Bronchial epithelial cell (primary cell): ENCODE measurements around the gene PFKM. TPM values are rescaled to one million over a fixed set of nuclear protein-coding genes. Genes with fewer than 3 reads are reported as not detected.

Experiments
- DNase-seq: peaks from one replicate; pipeline ENCODE4 v3.0.0-alpha.2; 2010; ENCODE audit warnings: low read depth
- FAIRE-seq: peaks from 2 replicates; lab custom pipeline; 2011; peaks lifted over from hg19 to GRCh38; lab: Jason Lieb, UNC
- H3K27me3 ChIP-seq: 2 replicates; pipeline ENCODE4 v1.5.1; 2011; ENCODE audit warnings: low read length; ENCODE audit not compliant: control insufficient read depth, insufficient read depth
- H3K36me3 ChIP-seq: 2 replicates; pipeline ENCODE4 v1.5.1; 2011; ENCODE audit warnings: low read length; ENCODE audit not compliant: control insufficient read depth, insufficient read depth
- H3K4me3 ChIP-seq: 2 replicates; pipeline ENCODE4 v1.5.1; 2011; ENCODE audit warnings: mild to moderate bottlenecking, low read depth, low read length, control low read depth
- CTCF ChIP-seq: IDR thresholded peaks from 2 replicates; pipeline ENCODE4 v1.5.1; 2011; ENCODE audit warnings: mild to moderate bottlenecking, moderate library complexity, low read length, control low read depth, inconsistent platforms; ENCODE audit not compliant: insufficient read depth, severe bottlenecking
- total RNA-seq: library from RNA; depleted of rRNA; stranded (reverse); fragments of >200 nt; gene quantifications from 2 replicates; pipeline ENCODE4 v1.2.1, GENCODE V29; 2014

The PFKM gene
- 23.7 and 45.8 TPM in 2 replicates for total RNA-seq

GRCh38 chr12:48119078-48119833, at the start of gene PFKM:
PFKM (plus strand) TSS chr12:48119364; CDS start chr12:48122775, 3,411 bp downstream.
- Histone ChIP-seq H3K36me3 (no peaks in the 10 kb centered on the region), H3K27me3 (no peaks in the 10 kb centered on the region), H3K4me3 (peak within 1 kb of the TSS; percentile 92)
- peak; percentile 90 for DNase-seq
- no peak for TF ChIP-seq CTCF
- no peak for FAIRE-seq

GRCh38 chr12:48070033-48070432, 49.1 kb upstream of the PFKM start:
- Histone ChIP-seq H3K27me3 (no peaks in the 10 kb centered on the region), H3K4me3 (no peak overlapping the region), H3K36me3 (peaks cover 1% of the 10 kb centered on the region)
- DNase-seq (no peak), FAIRE-seq (no peak)
- no peak for TF ChIP-seq CTCF

- Histone ChIP-seq H3K27me3 (no peaks in the 10 kb centered on the region), H3K4me3 (no peak overlapping the region), H3K36me3 (peaks cover 1% of the 10 kb centered on the region)
- DNase-seq (no peak), FAIRE-seq (no peak)
- TF ChIP-seq CTCF, result no peak
Observed at GRCh38 chr12:48070731-48071130, 48.4 kb upstream of the PFKM start.

GRCh38 chr12:48071808-48072207, 47.4 kb upstream of the PFKM start:
- no peak for FAIRE-seq
- H3K36me3 ChIP-seq, result peaks cover 1% of the 10 kb centered on the region
- H3K27me3 ChIP-seq, result no peaks in the 10 kb centered on the region
- no peak for TF ChIP-seq CTCF
- no peak overlapping the region for H3K4me3 ChIP-seq
- DNase-seq, result no peak

- peaks cover under 1% of the 10 kb centered on the region for H3K36me3 ChIP-seq
- TF ChIP-seq CTCF, result no peak
- no peak for FAIRE-seq
- no peaks in the 10 kb centered on the region for H3K27me3 ChIP-seq
- DNase-seq, result no peak
- H3K4me3 ChIP-seq, result no peak overlapping the region
Observed at GRCh38 chr12:48072266-48072665, 46.9 kb upstream of the PFKM start.
